Activated CD4-positive, alpha-beta memory T cell treated with anti-CD3 and anti-CD28 coated beads, Interleukin-2, amount 10 ng/mL, durations not matched to agents 7 days and 5 days (primary cell): ENCODE results near the gene GRIP2. TPM values are rescaled to one million over a fixed set of nuclear protein-coding genes. Genes with fewer than 3 reads are reported as not detected.

Source experiments
- CTCF ChIA-PET: fragments of 350-600 bp; sonication (Branson Sonifier 250); formaldehyde crosslinking; loops from one replicate; lab custom pipeline; 2021; ENCODE audit warnings: antibody characterized with exemption, inconsistent platforms; lab: Charles Lee
- POLR2A ChIA-PET: fragments of 350-600 bp; sonication (Branson Sonifier 250); formaldehyde crosslinking; loops from one replicate; lab custom pipeline; 2021; ENCODE audit warnings: antibody characterized with exemption; lab: Charles Lee
- DNase-seq: peaks from one replicate; pipeline ENCODE4 v3.0.0-alpha.2; 2020
- H3K27ac Mint-ChIP-seq: one replicate; pipeline ENCODE4 v1.8.0; 2021; ENCODE audit warnings: mild to moderate bottlenecking, mixed read lengths
- H3K27me3 Mint-ChIP-seq: one replicate; pipeline ENCODE4 v1.8.0; 2021; ENCODE audit warnings: mixed read lengths
- H3K36me3 Mint-ChIP-seq: one replicate; pipeline ENCODE4 v1.8.0; 2021; ENCODE audit warnings: low read depth, mixed read lengths
- H3K4me1 Mint-ChIP-seq: one replicate; pipeline ENCODE4 v1.8.0; 2021; ENCODE audit warnings: mixed read lengths
- H3K4me3 Mint-ChIP-seq: one replicate; pipeline ENCODE4 v1.8.0; 2021; ENCODE audit warnings: mild to moderate bottlenecking, mixed read lengths
- H3K9me3 Mint-ChIP-seq: one replicate; pipeline ENCODE4 v1.8.0; 2021; ENCODE audit warnings: mixed read lengths
- total RNA-seq, 2 experiments: library from RNA; stranded (reverse); gene quantifications; one replicate each; pipeline ENCODE4 v1.2.3, GENCODE V29; 2021

GRIP2 gene
- total RNA-seq, 2 experiments from 2014 or later = 0.08 to 0.35 TPM

GRCh38 chr3:14465425-14465824 lies 74.7 kb downstream of the GRIP2 start:
- no peaks in the 10 kb centered on the region for H3K9me3 Mint-ChIP-seq
- H3K27ac Mint-ChIP-seq = no peak overlapping the region
- H3K27me3 Mint-ChIP-seq = no peaks in the 10 kb centered on the region
- ChIA-PET POLR2A (interaction anchor here (2.7 kb wide), 1 partner anchor 63 kb away, joined by 13 read pairs; the partner anchor contains the start of gene SLC6A6), CTCF (interaction anchor here (0.7 to 3.8 kb wide), 3 partner anchors 64 to 262 kb away, joined by 3 to 26 read pairs (median 4); partner anchors contain the start of gene SLC6A6)
- H3K36me3 Mint-ChIP-seq = peaks cover 19% of the 10 kb centered on the region
- H3K4me3 Mint-ChIP-seq = no peak overlapping the region
- H3K4me1 Mint-ChIP-seq = peaks cover 5% of the 10 kb centered on the region
- no peak for DNase-seq

- H3K27ac Mint-ChIP-seq = no peak overlapping the region
- peaks cover 9% of the 10 kb centered on the region for H3K4me1 Mint-ChIP-seq
- DNase-seq = no peak
- no peak overlapping the region for H3K4me3 Mint-ChIP-seq
- no peaks in the 10 kb centered on the region for H3K27me3 Mint-ChIP-seq
- ChIA-PET CTCF (no interaction called here), POLR2A (interaction anchor here (2.5 kb wide), 1 partner anchor 32 kb away, joined by 7 read pairs; no protein-coding TSS in a partner anchor)
- no peaks in the 10 kb centered on the region for H3K9me3 Mint-ChIP-seq
- peaks cover 20% of the 10 kb centered on the region for H3K36me3 Mint-ChIP-seq
Measured at GRCh38 chr3:14464521-14464920, 75.6 kb downstream of the GRIP2 start.

- POLR2A ChIA-PET = interaction anchor here (2.5 kb wide), 1 partner anchor 32 kb away, joined by 7 read pairs; no protein-coding TSS in a partner anchor
- no peak for DNase-seq
- no peaks in the 10 kb centered on the region for H3K27me3 Mint-ChIP-seq
- no peak overlapping the region for H3K4me3 Mint-ChIP-seq
- peaks cover 9% of the 10 kb centered on the region for H3K4me1 Mint-ChIP-seq
- H3K36me3 Mint-ChIP-seq = peaks cover 24% of the 10 kb centered on the region
- H3K27ac Mint-ChIP-seq = no peak overlapping the region
- CTCF ChIA-PET = no interaction called here
- H3K9me3 Mint-ChIP-seq = no peaks in the 10 kb centered on the region
Measured at GRCh38 chr3:14464141-14464465, 76.0 kb downstream of the GRIP2 start.

- Mint-ChIP-seq H3K4me1 (peaks cover 11% of the 10 kb centered on the region), H3K9me3 (no peaks in the 10 kb centered on the region), H3K4me3 (no peak overlapping the region), H3K27me3 (no peaks in the 10 kb centered on the region), H3K27ac (no peak overlapping the region), H3K36me3 (peaks cover 26% of the 10 kb centered on the region)
- POLR2A ChIA-PET = interaction anchor here (2.5 kb wide), 1 partner anchor 31 kb away, joined by 7 read pairs; no protein-coding TSS in a partner anchor
- CTCF ChIA-PET = interaction anchor here (1.3 to 1.4 kb wide), 3 partner anchors 188 to 567 kb away, joined by 3 to 7 read pairs (median 4); no protein-coding TSS in a partner anchor
- no peak for DNase-seq
Measured at GRCh38 chr3:14463330-14464140, 76.6 kb downstream of the GRIP2 start.

GRCh38 chr3:14462738-14463137 lies 77.4 kb downstream of the GRIP2 start:
- Mint-ChIP-seq H3K27ac (no peak overlapping the region), H3K4me1 (peaks cover 13% of the 10 kb centered on the region), H3K27me3 (no peaks in the 10 kb centered on the region), H3K4me3 (no peak overlapping the region), H3K9me3 (no peaks in the 10 kb centered on the region), H3K36me3 (peaks cover 29% of the 10 kb centered on the region)
- CTCF ChIA-PET = interaction anchor here (0.8 to 2.1 kb wide), 6 partner anchors 60 to 566 kb away, joined by 3 to 7 read pairs (median 5); partner anchors contain the start of gene SLC6A6
- no peak for DNase-seq
- POLR2A ChIA-PET = interaction anchor here (2.5 kb wide), 1 partner anchor 30 kb away, joined by 7 read pairs; no protein-coding TSS in a partner anchor

- no peaks in the 10 kb centered on the region for H3K27me3 Mint-ChIP-seq
- CTCF ChIA-PET = interaction anchor here (0.8 to 2.1 kb wide), 11 partner anchors 10 to 566 kb away, joined by 3 to 7 read pairs (median 4); partner anchors contain the start of gene SLC6A6
- H3K4me3 Mint-ChIP-seq = no peak overlapping the region
- peaks cover 13% of the 10 kb centered on the region for H3K4me1 Mint-ChIP-seq
- POLR2A ChIA-PET = interaction anchor here (1.2 to 2.5 kb wide), 2 partner anchors 30 to 63 kb away, joined by 3 to 7 read pairs; no protein-coding TSS in a partner anchor
- peak; percentile 51 for DNase-seq
- no peaks in the 10 kb centered on the region for H3K9me3 Mint-ChIP-seq
- no peak overlapping the region for H3K27ac Mint-ChIP-seq
- H3K36me3 Mint-ChIP-seq = peaks cover 26% of the 10 kb centered on the region
Measured at GRCh38 chr3:14461748-14462324, 78.3 kb downstream of the GRIP2 start.

- no peaks in the 10 kb centered on the region for H3K27me3 Mint-ChIP-seq
- peak overlapping the region; percentile 38 for H3K27ac Mint-ChIP-seq
- H3K36me3 Mint-ChIP-seq = peaks cover 25% of the 10 kb centered on the region
- no peak for DNase-seq
- peaks cover 13% of the 10 kb centered on the region for H3K4me1 Mint-ChIP-seq
- CTCF ChIA-PET = interaction anchor here (1.1 to 2.1 kb wide), 6 partner anchors 9 to 565 kb away, joined by 3 to 7 read pairs (median 5); partner anchors contain the start of gene SLC6A6
- H3K9me3 Mint-ChIP-seq = no peaks in the 10 kb centered on the region
- POLR2A ChIA-PET = interaction anchor here (1.2 kb wide), 1 partner anchor 63 kb away, joined by 3 read pairs; no protein-coding TSS in a partner anchor
- no peak overlapping the region for H3K4me3 Mint-ChIP-seq
Measured at GRCh38 chr3:14461006-14461747, 79.0 kb downstream of the GRIP2 start.

- CTCF ChIA-PET = interaction anchor here (1.3 to 2.1 kb wide), 3 partner anchors 34 to 257 kb away, joined by 3 to 7 read pairs (median 4); no protein-coding TSS in a partner anchor
- no peak for DNase-seq
- H3K4me1 Mint-ChIP-seq = peaks cover 13% of the 10 kb centered on the region
- H3K4me3 Mint-ChIP-seq = no peak overlapping the region
- no peaks in the 10 kb centered on the region for H3K9me3 Mint-ChIP-seq
- H3K27me3 Mint-ChIP-seq = no peaks in the 10 kb centered on the region
- peak overlapping the region; percentile 38 for H3K27ac Mint-ChIP-seq
- H3K36me3 Mint-ChIP-seq = peaks cover 25% of the 10 kb centered on the region
- POLR2A ChIA-PET = no interaction called here
Measured at GRCh38 chr3:14460342-14461005, 79.7 kb downstream of the GRIP2 start.

- POLR2A ChIA-PET = no interaction called here
- peak overlapping the region; percentile 26 for H3K27ac Mint-ChIP-seq
Measured at GRCh38 chr3:14459787-14460186, 80.4 kb downstream of the GRIP2 start.

GRCh38 chr3:14459384-14459783 lies 80.8 kb downstream of the GRIP2 start:
- no peaks in the 10 kb centered on the region for H3K27me3 Mint-ChIP-seq
- no peak overlapping the region for H3K27ac Mint-ChIP-seq
- ChIA-PET POLR2A (interaction anchor here (2.1 kb wide), 1 partner anchor 27 kb away, joined by 16 read pairs; no protein-coding TSS in a partner anchor), CTCF (interaction anchor here (1.6 to 1.9 kb wide), 5 partner anchors 8 to 57 kb away, joined by 4 to 13 read pairs (median 6); partner anchors contain the start of gene SLC6A6)
- no peak for DNase-seq
- H3K4me3 Mint-ChIP-seq = no peak overlapping the region
- H3K4me1 Mint-ChIP-seq = peaks cover 13% of the 10 kb centered on the region
- H3K9me3 Mint-ChIP-seq = no peaks in the 10 kb centered on the region
- H3K36me3 Mint-ChIP-seq = peaks cover 25% of the 10 kb centered on the region

More at GRCh38 chr3:14459787-14460186, 80.4 kb downstream of the GRIP2 start:
- Mint-ChIP-seq H3K27me3 (no peaks in the 10 kb centered on the region), H3K4me3 (no peak overlapping the region), H3K36me3 (peaks cover 25% of the 10 kb centered on the region), H3K4me1 (peaks cover 13% of the 10 kb centered on the region), H3K9me3 (no peaks in the 10 kb centered on the region)
- no peak for DNase-seq
- CTCF ChIA-PET = interaction anchor here (1.8 kb wide), 1 partner anchor 17 kb away, joined by 4 read pairs; no protein-coding TSS in a partner anchor

- POLR2A ChIA-PET = interaction anchor here (1.1 to 2.1 kb wide), 2 partner anchors 9 to 26 kb away, joined by 4 to 16 read pairs; no protein-coding TSS in a partner anchor
- Mint-ChIP-seq H3K4me3 (no peak overlapping the region), H3K36me3 (peaks cover 28% of the 10 kb centered on the region), H3K27ac (peak overlapping the region; percentile 59), H3K27me3 (no peaks in the 10 kb centered on the region), H3K9me3 (no peaks in the 10 kb centered on the region), H3K4me1 (peaks cover 13% of the 10 kb centered on the region)
- CTCF ChIA-PET = interaction anchor here (1.3 to 1.9 kb wide), 6 partner anchors 9 to 183 kb away, joined by 4 to 13 read pairs (median 6); partner anchors contain the start of gene SLC6A6
- DNase-seq = no peak
Measured at GRCh38 chr3:14458434-14459275, 81.5 kb downstream of the GRIP2 start.
